Measurements from ENCODE around the gene LARP1B. TPM values are rescaled to one million over a fixed set of nuclear protein-coding genes. Genes with fewer than 3 reads are reported as not detected.
A peak's percentile ranks its signal among the peaks of the same experiment; 100 is the strongest.
"Not testable (repeated sequence)": the region's sequence is repeated elsewhere in the genome, so short reads cannot be mapped to it uniquely, and the experiment has no call there.

Gene LARP1B
- total RNA-seq, 3 donors from 2014 or later = 25.9 to 30.2 (median 27.5) TPM

- H3K9me3 ChIP-seq; intact Hi-C loops (cut with DNase I, micrococcal nuclease); H3K36me3 ChIP-seq (ENCODE audit: low read depth); H3K4me1 ChIP-seq (ENCODE audit: low read depth); ATAC-seq; DNase-seq; H3K4me3 ChIP-seq: not testable (repeated sequence)
Observed at GRCh38 chr4:128054907-128055306, 6.2 kb upstream of the LARP1B start.

GRCh38 chr4:128055441-128056206, 5.5 kb upstream of the LARP1B start:
- H3K4me1 ChIP-seq (ENCODE audit: low read depth); H3K4me3 ChIP-seq; intact Hi-C loops (cut with DNase I, micrococcal nuclease); DNase-seq; H3K36me3 ChIP-seq (ENCODE audit: low read depth); ATAC-seq; H3K9me3 ChIP-seq: not testable (repeated sequence)

- H3K4me1 ChIP-seq (ENCODE audit: low read depth) = no peaks in the 10 kb centered on the region
- no peaks in the 10 kb centered on the region for H3K9me3 ChIP-seq
- no peak overlapping the region for H3K4me3 ChIP-seq
- intact Hi-C loops (cut with DNase I, micrococcal nuclease) = no loop called here
- no peak for DNase-seq
- no peak for TF ChIP-seq CTCF (IDR thresholded peaks at IDR 0.05)
- H3K36me3 ChIP-seq (ENCODE audit: low read depth) = no peaks in the 10 kb centered on the region
- no peak for ATAC-seq
Observed at GRCh38 chr4:128056396-128056795, 4.7 kb upstream of the LARP1B start.

GRCh38 chr4:128060121-128060698, 902 bp upstream of the LARP1B start:
- no peaks in the 10 kb centered on the region for H3K36me3 ChIP-seq (ENCODE audit: low read depth)
- intact Hi-C loops (cut with DNase I, micrococcal nuclease) = no loop called here
- no peak for ATAC-seq
- H3K9me3 ChIP-seq = no peaks in the 10 kb centered on the region
- no peaks in the 10 kb centered on the region for H3K4me1 ChIP-seq (ENCODE audit: low read depth)
- no peak for TF ChIP-seq CTCF (IDR thresholded peaks at IDR 0.05)
- no peak for DNase-seq
- peak overlapping the region; percentile 74 for H3K4me3 ChIP-seq

GRCh38 chr4:128061566-128062536, 739 bp downstream of the LARP1B start:
- H3K4me1 ChIP-seq (ENCODE audit: low read depth) = no peaks in the 10 kb centered on the region
- DNase-seq (peak; percentile 81 to 83 (median 82)), ATAC-seq (peak; percentile 53)
- H3K4me3 ChIP-seq = peak overlapping the region; percentile 74
- intact Hi-C loops (cut with DNase I, micrococcal nuclease) = no loop called here
- no peak for TF ChIP-seq CTCF (IDR thresholded peaks at IDR 0.05)
- no peaks in the 10 kb centered on the region for H3K9me3 ChIP-seq
- H3K36me3 ChIP-seq (ENCODE audit: low read depth) = no peaks in the 10 kb centered on the region

GRCh38 chr4:128066453-128066820, 5.3 kb downstream of the LARP1B start:
- H3K4me3 ChIP-seq; DNase-seq; H3K36me3 ChIP-seq (ENCODE audit: low read depth); H3K4me1 ChIP-seq (ENCODE audit: low read depth); ATAC-seq; H3K9me3 ChIP-seq; intact Hi-C loops (cut with DNase I, micrococcal nuclease): not testable (repeated sequence)

- TF ChIP-seq CTCF (IDR thresholded peaks at IDR 0.05) = no peak
- H3K4me1 ChIP-seq (ENCODE audit: low read depth) = no peaks in the 10 kb centered on the region
- no peaks in the 10 kb centered on the region for H3K36me3 ChIP-seq (ENCODE audit: low read depth)
- intact Hi-C loops (cut with DNase I, micrococcal nuclease) = no loop called here
- DNase-seq = no peak
- ATAC-seq = peak; percentile 48
- no peaks in the 10 kb centered on the region for H3K9me3 ChIP-seq
- H3K4me3 ChIP-seq = no peak overlapping the region
Observed at GRCh38 chr4:128068918-128069317, 7.8 kb downstream of the LARP1B start.
